ENCODE results near the gene LTB4R. TPM values are rescaled to one million over a fixed set of nuclear protein-coding genes. Genes with fewer than 3 reads are reported as not detected.
"Not testable (repeated sequence)": the region's sequence is repeated elsewhere in the genome, so short reads cannot be mapped to it uniquely, and the experiment has no call there.

The LTB4R gene
- total RNA-seq, 2 donors from 2014 or later: 2.9 to 4.3 TPM

- intact Hi-C loops (cut with DNase I, micrococcal nuclease); ATAC-seq; DNase-seq: not testable (repeated sequence)
Observed at GRCh38 chr14:24354482-24354825, 43.2 kb downstream of the LTB4R start.

GRCh38 chr14:24355009-24355408 lies 43.7 kb downstream of the LTB4R start:
- DNase-seq (no peak), ATAC-seq (no peak)
- intact Hi-C loops (cut with DNase I, micrococcal nuclease): no loop called here

- ATAC-seq: no peak
- intact Hi-C loops (cut with DNase I, micrococcal nuclease): no loop called here
- DNase-seq: no peak
Observed at GRCh38 chr14:24356208-24356607, 44.9 kb downstream of the LTB4R start.

- ATAC-seq: no peak
- DNase-seq: no peak
- intact Hi-C loops (cut with DNase I, micrococcal nuclease): loop anchor here in 1 of 2 donors (10.0 kb wide), 1 partner anchor 75 kb away; no protein-coding TSS in a partner anchor
Observed at GRCh38 chr14:24360281-24360680, 49.0 kb downstream of the LTB4R start.

- intact Hi-C loops (cut with DNase I, micrococcal nuclease): loop anchor here in 1 of 2 donors (10.0 kb wide), 1 partner anchor 73 kb away; no protein-coding TSS in a partner anchor
- DNase-seq (no peak), ATAC-seq (no peak)
Observed at GRCh38 chr14:24361326-24361725, 50.0 kb downstream of the LTB4R start.

GRCh38 chr14:24362241-24362960 lies 51.1 kb downstream of the LTB4R start:
- intact Hi-C loops (cut with DNase I, micrococcal nuclease): loop anchor here in 1 of 2 donors (10.0 kb wide), 1 partner anchor 72 kb away; no protein-coding TSS in a partner anchor
- no peak for ATAC-seq

GRCh38 chr14:24363401-24363800 lies 52.1 kb downstream of the LTB4R start:
- DNase-seq (no peak), ATAC-seq (no peak)
- intact Hi-C loops (cut with DNase I, micrococcal nuclease): loop anchor here in 1 of 2 donors (10.0 kb wide), 1 partner anchor 71 kb away; no protein-coding TSS in a partner anchor

More at GRCh38 chr14:24362241-24362960, 51.1 kb downstream of the LTB4R start:
- no peak for DNase-seq

GRCh38 chr14:24364841-24365240 lies 53.5 kb downstream of the LTB4R start:
- no peak for ATAC-seq
- intact Hi-C loops (cut with DNase I, micrococcal nuclease): loop anchor here (5.0 to 10.0 kb wide), 2 partner anchors 67 to 70 kb away; no protein-coding TSS in a partner anchor
- DNase-seq: no peak

- ATAC-seq: peak; percentile 62
- intact Hi-C loops (cut with DNase I, micrococcal nuclease): loop anchor here (5.0 to 10.0 kb wide), 2 partner anchors 66 to 69 kb away; no protein-coding TSS in a partner anchor
- peak; percentile 91 to 93 for DNase-seq
Observed at GRCh38 chr14:24365600-24366412, 54.5 kb downstream of the LTB4R start.

GRCh38 chr14:24366413-24366720 lies 55.1 kb downstream of the LTB4R start:
- no peak for DNase-seq
- intact Hi-C loops (cut with DNase I, micrococcal nuclease): loop anchor here (5.0 to 10.0 kb wide), 2 partner anchors 66 to 68 kb away; no protein-coding TSS in a partner anchor
- no peak for ATAC-seq

GRCh38 chr14:24366721-24367513 lies 55.6 kb downstream of the LTB4R start:
- intact Hi-C loops (cut with DNase I, micrococcal nuclease): loop anchor here (5.0 to 10.0 kb wide), 2 partner anchors 65 to 68 kb away; no protein-coding TSS in a partner anchor
- peak; percentile 80 for ATAC-seq
- peak; percentile 92 to 93 for DNase-seq

Other genes with a start within 250 kb of the LTB4R start
- gene CPNE6, start 239.9 kb upstream of the LTB4R start, total RNA-seq: under 1 TPM; 0.28 to 0.31 TPM
- gene PCK2, start 217.2 kb upstream of the LTB4R start, total RNA-seq: 100 to 1,000 TPM; 150 to 223 TPM
- gene DCAF11, start 196.7 kb upstream of the LTB4R start, total RNA-seq: 100 to 1,000 TPM; 101 to 107 TPM
- 1 to 10 TPM; 1.2 to 1.5 TPM for gene NRL, start 196.6 kb upstream of the LTB4R start, total RNA-seq
- gene FITM1, start 180.8 kb upstream of the LTB4R start, total RNA-seq: 1 to 10 TPM; 1.0 TPM
- gene PSME1, start 175.3 kb upstream of the LTB4R start, total RNA-seq: 100 to 1,000 TPM; 196 to 249 TPM
- 10 to 100 TPM; 13.9 to 25.7 TPM for gene EMC9, start 169.9 kb upstream of the LTB4R start, total RNA-seq
- 100 to 1,000 TPM; 140 to 240 TPM for gene PSME2, start 164.9 kb upstream of the LTB4R start, total RNA-seq
- gene RNF31, start 164.0 kb upstream of the LTB4R start, total RNA-seq: 10 to 100 TPM; 49.1 to 50.3 TPM
- 100 to 1,000 TPM in 1 of 2 donors, 10 to 100 TPM in 1; 53.7 to 105 TPM for gene IRF9, start 150.2 kb upstream of the LTB4R start, total RNA-seq
- 10 to 100 TPM in 1 of 2 donors, 1 to 10 TPM in 1; 6.9 to 21.0 TPM for gene REC8, start 139.4 kb upstream of the LTB4R start, total RNA-seq
- gene IPO4, start 122.7 kb upstream of the LTB4R start, total RNA-seq: 10 to 100 TPM; 17.3 to 26.3 TPM
- 10 to 100 TPM; 49.2 to 52.7 TPM for gene TM9SF1, start 116.1 kb upstream of the LTB4R start, total RNA-seq
- gene TSSK4, start 105.8 kb upstream of the LTB4R start, total RNA-seq: under 1 TPM in 1 of 2 donors, not detected in 1; 0.47 TPM
- 10 to 100 TPM; 43.5 to 48.0 TPM for gene CHMP4A, start 98.0 kb upstream of the LTB4R start, total RNA-seq
- gene MDP1, start 95.4 kb upstream of the LTB4R start, total RNA-seq: 10 to 100 TPM; 11.8 to 13.8 TPM
- gene NEDD8, start 79.1 kb upstream of the LTB4R start, total RNA-seq: 100 to 1,000 TPM; 110 to 135 TPM
- 10 to 100 TPM; 62.4 to 64.8 TPM for gene GMPR2, start 78.6 kb upstream of the LTB4R start, total RNA-seq
- gene TINF2, start 68.9 kb upstream of the LTB4R start, total RNA-seq: 10 to 100 TPM; 56.6 to 64.0 TPM
- 1 to 10 TPM; 2.3 to 2.9 TPM for gene TGM1, start 48.3 kb upstream of the LTB4R start, total RNA-seq
- gene RABGGTA, start 39.9 kb upstream of the LTB4R start, total RNA-seq: 10 to 100 TPM; 35.0 to 41.8 TPM
- gene DHRS1, start 11.7 kb upstream of the LTB4R start, total RNA-seq: 10 to 100 TPM; 64.2 to 76.6 TPM
- gene NOP9, start 11.7 kb upstream of the LTB4R start, total RNA-seq: 10 to 100 TPM; 24.4 to 26.0 TPM
- 10 to 100 TPM; 10.7 to 16.6 TPM for gene CIDEB, start 3.5 kb upstream of the LTB4R start, total RNA-seq
- gene LTB4R2, start 1.4 kb upstream of the LTB4R start, total RNA-seq: 1 to 10 TPM; 2.9 to 4.2 TPM
- 10 to 100 TPM; 10.1 to 16.4 TPM for gene ADCY4, start 23.6 kb downstream of the LTB4R start, total RNA-seq
- 10 to 100 TPM; 56.6 to 67.9 TPM for gene RIPK3, start 28.5 kb downstream of the LTB4R start, total RNA-seq
- 10 to 100 TPM; 12.8 to 17.4 TPM for gene NFATC4, start 56.7 kb downstream of the LTB4R start, total RNA-seq
- gene NYNRIN, start 87.5 kb downstream of the LTB4R start, total RNA-seq: 10 to 100 TPM; 11.7 to 13.2 TPM
- gene CBLN3, start 118.2 kb downstream of the LTB4R start, total RNA-seq: 1 to 10 TPM; 2.0 to 2.5 TPM
- 10 to 100 TPM; 70.8 to 97.3 TPM for gene KHNYN, start 118.5 kb downstream of the LTB4R start, total RNA-seq
- gene SDR39U1, start 131.3 kb downstream of the LTB4R start, total RNA-seq: 10 to 100 TPM; 34.4 to 40.8 TPM
- 1 to 10 TPM in 1 of 2 donors, not detected in 1; 4.4 TPM for gene CMA1, start 196.8 kb downstream of the LTB4R start, total RNA-seq